Measurements from ENCODE around the gene BRSK1.

GRCh38 chr19:55310498-55310897, 26.7 kb downstream of the BRSK1 start:
- TF ChIP-seq FOXM1 (IDR thresholded peaks at IDR 0.05; ENCODE audit: borderline replicate concordance) (no peak), FOXK2 (IDR thresholded peaks at IDR 0.05) (no peak)
